ENCODE data around the gene FOXJ3.

The FOXJ3 gene

GRCh38 chr1:42195841-42196240 is 139.2 kb downstream of the FOXJ3 start:
- H3K36me3 Mint-ChIP-seq (ENCODE audit: low read depth), result peaks cover 45% of the 10 kb centered on the region
- intact Hi-C loops (cut with micrococcal nuclease), result no loop called here
- no peak overlapping the region for H3K27ac Mint-ChIP-seq
- no peak overlapping the region for H3K4me3 Mint-ChIP-seq
- peaks cover 5% of the 10 kb centered on the region for H3K4me1 Mint-ChIP-seq (ENCODE audit: low read depth)
- no peaks in the 10 kb centered on the region for H3K9me3 Mint-ChIP-seq
- no peaks in the 10 kb centered on the region for H3K27me3 Mint-ChIP-seq

GRCh38 chr1:42192106-42192505 is 142.9 kb downstream of the FOXJ3 start:
- H3K4me1 Mint-ChIP-seq (ENCODE audit: low read depth), result peaks cover 5% of the 10 kb centered on the region
- no peak overlapping the region for H3K4me3 Mint-ChIP-seq
- no peak overlapping the region for H3K27ac Mint-ChIP-seq
- no peaks in the 10 kb centered on the region for H3K9me3 Mint-ChIP-seq
- intact Hi-C loops (cut with micrococcal nuclease), result no loop called here
- peaks cover 49% of the 10 kb centered on the region for H3K36me3 Mint-ChIP-seq (ENCODE audit: low read depth)
- no peaks in the 10 kb centered on the region for H3K27me3 Mint-ChIP-seq

GRCh38 chr1:42191319-42191718 is 143.7 kb downstream of the FOXJ3 start:
- Mint-ChIP-seq H3K27ac (no peak overlapping the region), H3K27me3 (no peaks in the 10 kb centered on the region), H3K4me1 (ENCODE audit: low read depth) (peaks cover 5% of the 10 kb centered on the region), H3K4me3 (no peak overlapping the region), H3K36me3 (ENCODE audit: low read depth) (peaks cover 49% of the 10 kb centered on the region), H3K9me3 (no peaks in the 10 kb centered on the region)
- intact Hi-C loops (cut with micrococcal nuclease), result no loop called here

- H3K4me3 Mint-ChIP-seq, result no peak overlapping the region
- H3K27me3 Mint-ChIP-seq, result no peaks in the 10 kb centered on the region
- H3K9me3 Mint-ChIP-seq, result no peaks in the 10 kb centered on the region
- peaks cover 5% of the 10 kb centered on the region for H3K4me1 Mint-ChIP-seq (ENCODE audit: low read depth)
- intact Hi-C loops (cut with micrococcal nuclease), result no loop called here
- peaks cover 59% of the 10 kb centered on the region for H3K36me3 Mint-ChIP-seq (ENCODE audit: low read depth)
- no peak overlapping the region for H3K27ac Mint-ChIP-seq
Measured at GRCh38 chr1:42189931-42190853, 144.8 kb downstream of the FOXJ3 start.

GRCh38 chr1:42186152-42186551 is 148.9 kb downstream of the FOXJ3 start:
- intact Hi-C loops (cut with micrococcal nuclease), result no loop called here
- H3K27ac Mint-ChIP-seq, result no peak overlapping the region
- no peaks in the 10 kb centered on the region for H3K27me3 Mint-ChIP-seq

GRCh38 chr1:42184616-42185015 is 150.4 kb downstream of the FOXJ3 start:
- Mint-ChIP-seq H3K36me3 (ENCODE audit: low read depth) (peaks cover 84% of the 10 kb centered on the region), H3K27me3 (no peaks in the 10 kb centered on the region), H3K4me3 (no peak overlapping the region), H3K9me3 (no peaks in the 10 kb centered on the region), H3K27ac (no peak overlapping the region), H3K4me1 (ENCODE audit: low read depth) (no peaks in the 10 kb centered on the region)
- intact Hi-C loops (cut with micrococcal nuclease), result no loop called here

More at GRCh38 chr1:42186152-42186551, 148.9 kb downstream of the FOXJ3 start:
- no peaks in the 10 kb centered on the region for H3K4me1 Mint-ChIP-seq (ENCODE audit: low read depth)
- H3K36me3 Mint-ChIP-seq (ENCODE audit: low read depth), result peaks cover 86% of the 10 kb centered on the region
- no peak overlapping the region for H3K4me3 Mint-ChIP-seq
- no peaks in the 10 kb centered on the region for H3K9me3 Mint-ChIP-seq

GRCh38 chr1:42183957-42184268 is 151.1 kb downstream of the FOXJ3 start:
- no peak overlapping the region for H3K4me3 Mint-ChIP-seq
- peaks cover 87% of the 10 kb centered on the region for H3K36me3 Mint-ChIP-seq (ENCODE audit: low read depth)
- no peaks in the 10 kb centered on the region for H3K4me1 Mint-ChIP-seq (ENCODE audit: low read depth)
- H3K27me3 Mint-ChIP-seq, result no peaks in the 10 kb centered on the region
- no peak overlapping the region for H3K27ac Mint-ChIP-seq
- intact Hi-C loops (cut with micrococcal nuclease), result no loop called here
- no peaks in the 10 kb centered on the region for H3K9me3 Mint-ChIP-seq

- H3K27ac Mint-ChIP-seq, result no peak overlapping the region
- H3K4me3 Mint-ChIP-seq, result no peak overlapping the region
- H3K4me1 Mint-ChIP-seq (ENCODE audit: low read depth), result no peaks in the 10 kb centered on the region
- H3K36me3 Mint-ChIP-seq (ENCODE audit: low read depth), result peaks cover 87% of the 10 kb centered on the region
- no peaks in the 10 kb centered on the region for H3K27me3 Mint-ChIP-seq
- intact Hi-C loops (cut with micrococcal nuclease), result no loop called here
- no peaks in the 10 kb centered on the region for H3K9me3 Mint-ChIP-seq
Measured at GRCh38 chr1:42183210-42183956, 151.7 kb downstream of the FOXJ3 start.

- Mint-ChIP-seq H3K4me3 (no peak overlapping the region), H3K27me3 (no peaks in the 10 kb centered on the region), H3K27ac (no peak overlapping the region), H3K36me3 (ENCODE audit: low read depth) (peaks cover 85% of the 10 kb centered on the region), H3K9me3 (no peaks in the 10 kb centered on the region), H3K4me1 (ENCODE audit: low read depth) (no peaks in the 10 kb centered on the region)
- intact Hi-C loops (cut with micrococcal nuclease), result no loop called here
Measured at GRCh38 chr1:42181687-42182086, 153.3 kb downstream of the FOXJ3 start.

GRCh38 chr1:42179900-42180329 is 155.1 kb downstream of the FOXJ3 start:
- no peak overlapping the region for H3K27ac Mint-ChIP-seq
- intact Hi-C loops (cut with micrococcal nuclease), result loop anchor here (10.0 kb wide), 1 partner anchor 145 kb away; no protein-coding TSS in a partner anchor
- H3K4me3 Mint-ChIP-seq, result no peak overlapping the region
- no peaks in the 10 kb centered on the region for H3K27me3 Mint-ChIP-seq
- peaks cover 70% of the 10 kb centered on the region for H3K36me3 Mint-ChIP-seq (ENCODE audit: low read depth)
- no peaks in the 10 kb centered on the region for H3K4me1 Mint-ChIP-seq (ENCODE audit: low read depth)
- no peaks in the 10 kb centered on the region for H3K9me3 Mint-ChIP-seq

GRCh38 chr1:42179275-42179674 is 155.8 kb downstream of the FOXJ3 start:
- no peak overlapping the region for H3K4me3 Mint-ChIP-seq
- intact Hi-C loops (cut with micrococcal nuclease), result loop anchor here (10.0 kb wide), 1 partner anchor 146 kb away; no protein-coding TSS in a partner anchor
- no peak overlapping the region for H3K27ac Mint-ChIP-seq
- H3K9me3 Mint-ChIP-seq, result no peaks in the 10 kb centered on the region
- no peaks in the 10 kb centered on the region for H3K4me1 Mint-ChIP-seq (ENCODE audit: low read depth)
- H3K27me3 Mint-ChIP-seq, result no peaks in the 10 kb centered on the region
- H3K36me3 Mint-ChIP-seq (ENCODE audit: low read depth), result peaks cover 64% of the 10 kb centered on the region

- Mint-ChIP-seq H3K4me3 (no peak overlapping the region), H3K9me3 (no peaks in the 10 kb centered on the region), H3K36me3 (ENCODE audit: low read depth) (peaks cover 58% of the 10 kb centered on the region), H3K4me1 (ENCODE audit: low read depth) (no peaks in the 10 kb centered on the region), H3K27ac (no peak overlapping the region), H3K27me3 (no peaks in the 10 kb centered on the region)
- intact Hi-C loops (cut with micrococcal nuclease), result loop anchor here (10.0 kb wide), 1 partner anchor 147 kb away; no protein-coding TSS in a partner anchor
Measured at GRCh38 chr1:42178249-42178648, 156.8 kb downstream of the FOXJ3 start.

- Mint-ChIP-seq H3K4me3 (no peak overlapping the region), H3K4me1 (ENCODE audit: low read depth) (no peaks in the 10 kb centered on the region), H3K36me3 (ENCODE audit: low read depth) (peaks cover 51% of the 10 kb centered on the region), H3K27me3 (no peaks in the 10 kb centered on the region), H3K9me3 (no peaks in the 10 kb centered on the region), H3K27ac (no peak overlapping the region)
- intact Hi-C loops (cut with micrococcal nuclease), result loop anchor here (10.0 kb wide), 1 partner anchor 147 kb away; no protein-coding TSS in a partner anchor
Measured at GRCh38 chr1:42177541-42177981, 157.5 kb downstream of the FOXJ3 start.

GRCh38 chr1:42176902-42177519 is 158.0 kb downstream of the FOXJ3 start:
- Mint-ChIP-seq H3K4me1 (ENCODE audit: low read depth) (no peaks in the 10 kb centered on the region), H3K27me3 (no peaks in the 10 kb centered on the region), H3K4me3 (no peak overlapping the region), H3K27ac (no peak overlapping the region), H3K9me3 (no peaks in the 10 kb centered on the region), H3K36me3 (ENCODE audit: low read depth) (peaks cover 48% of the 10 kb centered on the region)
- intact Hi-C loops (cut with micrococcal nuclease), result loop anchor here (10.0 kb wide), 1 partner anchor 148 kb away; no protein-coding TSS in a partner anchor

Data from dendritic cell treated with granulocyte-macrophage colony-stimulating factor and Interleukin-4, amounts not matched to agents 40 ng/mL and 50 ng/mL, for 4 days (primary cell).